Measurements from ENCODE around the gene VAV2.

VAV2 gene

GRCh38 chr9:133949486-133950061 lies 42.5 kb downstream of the VAV2 start:
- no peak overlapping the region for H3K27ac ChIP-seq
- no peak for TF ChIP-seq CTCF (IDR thresholded peaks at IDR 0.05)
- TF ChIP-seq ZFX (IDR thresholded peaks at IDR 0.05; ENCODE audit: borderline replicate concordance): no peak

GRCh38 chr9:133948561-133949485 lies 43.3 kb downstream of the VAV2 start:
- TF ChIP-seq CTCF (IDR thresholded peaks at IDR 0.05) (no peak), ZFX (IDR thresholded peaks at IDR 0.05; ENCODE audit: borderline replicate concordance) (no peak)
- H3K27ac ChIP-seq: no peak overlapping the region

DNA sequence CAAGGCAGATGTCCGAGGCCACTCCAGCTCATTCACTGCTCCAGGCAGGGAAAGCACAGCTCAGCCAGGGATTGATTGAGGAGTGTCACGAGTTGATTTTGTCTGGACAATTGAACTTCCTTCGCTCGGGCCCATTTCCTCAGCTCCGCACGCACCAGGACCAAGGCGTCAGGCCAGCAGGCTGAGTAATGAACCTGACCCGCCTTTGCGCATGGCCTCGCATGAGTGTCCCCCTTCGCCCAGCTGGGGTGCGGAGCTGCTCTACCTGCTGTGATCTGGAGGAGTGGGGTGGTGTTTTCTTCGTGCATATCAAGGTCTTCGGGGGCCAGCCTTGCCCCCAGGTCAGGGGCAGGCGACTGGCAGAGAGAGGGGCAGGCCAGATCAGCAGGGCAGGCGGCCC lies 44.0 kb downstream of the VAV2 start:
- TF ChIP-seq ZFX (IDR thresholded peaks at IDR 0.05; ENCODE audit: borderline replicate concordance): no peak
- no peak for TF ChIP-seq CTCF (IDR thresholded peaks at IDR 0.05)
- H3K27ac ChIP-seq: no peak overlapping the region

DNA sequence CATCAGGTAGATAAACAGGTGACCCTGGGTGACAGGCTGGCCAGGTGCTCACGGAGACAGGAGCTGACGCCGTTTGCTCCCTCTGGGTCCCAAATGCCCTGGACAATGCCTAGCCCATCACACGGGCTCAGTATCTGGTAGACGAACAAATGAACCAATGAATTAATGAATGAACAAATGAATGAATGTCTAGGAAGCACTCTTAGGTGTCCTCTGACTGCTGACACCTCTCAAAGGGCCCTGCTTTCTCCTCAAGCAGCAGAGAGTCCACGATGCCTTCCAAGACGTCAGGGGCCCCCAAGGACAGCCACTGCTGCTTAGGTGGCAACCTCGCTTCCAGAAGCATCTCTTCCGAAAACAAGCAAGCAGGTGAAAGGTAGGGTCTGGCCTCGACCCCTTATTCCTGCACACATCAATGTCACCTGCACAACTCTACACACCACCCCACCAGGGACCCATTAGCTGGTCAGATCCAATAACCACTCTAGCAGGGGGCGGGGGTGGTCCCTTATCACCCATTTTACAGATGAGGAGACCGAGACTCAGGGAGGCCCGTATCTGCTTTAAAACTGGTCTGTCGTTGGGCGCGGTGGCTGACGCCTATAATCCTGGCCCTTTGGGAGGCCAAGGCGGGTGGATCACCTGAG lies 45.2 kb downstream of the VAV2 start:
- H3K27ac ChIP-seq: no peak overlapping the region
- TF ChIP-seq CTCF (IDR thresholded peaks at IDR 0.05): no peak
- no peak for TF ChIP-seq ZFX (IDR thresholded peaks at IDR 0.05; ENCODE audit: borderline replicate concordance)

DNA sequence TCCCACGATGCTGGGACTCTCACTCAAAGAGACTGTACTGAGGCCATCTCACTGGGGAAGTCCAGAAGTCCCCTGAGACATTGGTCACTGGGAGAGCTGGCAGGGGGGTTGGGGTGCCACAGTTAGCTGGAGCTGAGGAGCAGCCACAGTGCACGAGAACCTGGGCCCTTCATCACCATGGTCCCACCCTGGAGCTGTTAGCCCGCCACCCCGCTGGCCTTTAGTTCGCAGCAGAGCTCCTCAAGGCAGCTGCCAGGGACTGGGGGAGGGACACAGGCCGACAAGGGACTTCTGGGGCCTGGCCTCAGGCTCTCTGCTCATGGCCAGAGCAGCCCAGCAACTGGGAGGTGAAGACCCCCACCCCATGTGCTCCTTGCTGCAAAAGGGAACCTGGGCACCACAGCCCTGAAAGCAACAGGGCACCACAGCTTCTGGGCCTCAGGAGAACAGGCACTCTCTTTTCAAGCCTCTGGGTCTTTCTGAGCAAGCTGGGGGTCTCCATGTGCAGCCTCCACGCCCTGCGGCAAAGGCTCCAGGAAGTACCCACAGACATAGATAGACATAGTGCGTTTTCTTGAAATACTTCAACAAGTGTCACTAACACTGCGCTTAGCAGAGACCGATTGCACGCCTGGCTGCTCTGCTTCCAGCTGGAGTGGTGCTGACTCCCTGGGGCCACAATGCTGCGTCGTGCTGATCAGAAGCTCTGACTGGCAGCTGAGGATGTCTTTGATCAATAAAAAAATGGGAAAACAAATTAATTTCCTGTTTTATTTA lies 46.0 kb downstream of the VAV2 start:
- no peak overlapping the region for H3K27ac ChIP-seq
- TF ChIP-seq ZFX (IDR thresholded peaks at IDR 0.05; ENCODE audit: borderline replicate concordance) (no peak), CTCF (IDR thresholded peaks at IDR 0.05) (no peak)

GRCh38 chr9:133945314-133945975 lies 46.7 kb downstream of the VAV2 start:
- no peak overlapping the region for H3K27ac ChIP-seq
- TF ChIP-seq CTCF (IDR thresholded peaks at IDR 0.05): no peak
- TF ChIP-seq ZFX (IDR thresholded peaks at IDR 0.05; ENCODE audit: borderline replicate concordance): no peak
